ENCODE measurements around the gene NTRK3.

The NTRK3 gene

DNA sequence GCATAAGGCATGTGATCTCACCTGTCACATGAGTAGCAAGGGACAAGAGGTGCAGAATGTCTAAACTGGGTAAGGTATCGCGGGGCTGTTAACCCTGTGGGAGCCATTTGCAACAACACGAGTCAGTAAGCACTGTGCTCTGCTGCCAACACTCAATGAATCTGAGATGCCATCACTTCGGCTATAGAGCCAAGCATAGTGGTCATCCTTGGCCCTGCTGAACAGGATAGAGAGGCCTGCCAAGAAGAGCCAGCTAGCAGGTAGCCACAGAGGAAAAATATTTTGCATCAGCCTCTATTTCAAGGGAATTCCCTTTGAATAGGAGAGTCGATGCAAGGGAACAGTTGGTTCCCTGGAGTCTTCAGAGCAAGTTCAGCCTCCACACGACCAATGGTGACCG lies 137.8 kb downstream of the NTRK3 start:
- DNase-seq (ENCODE audit: low read depth): no peak

- DNase-seq (ENCODE audit: low read depth): no peak
Observed at GRCh38 chr15:88118035-88118434, 138.5 kb downstream of the NTRK3 start.

- no peak for DNase-seq (ENCODE audit: low read depth)
Observed at GRCh38 chr15:88115486-88116152, 140.9 kb downstream of the NTRK3 start.

DNA sequence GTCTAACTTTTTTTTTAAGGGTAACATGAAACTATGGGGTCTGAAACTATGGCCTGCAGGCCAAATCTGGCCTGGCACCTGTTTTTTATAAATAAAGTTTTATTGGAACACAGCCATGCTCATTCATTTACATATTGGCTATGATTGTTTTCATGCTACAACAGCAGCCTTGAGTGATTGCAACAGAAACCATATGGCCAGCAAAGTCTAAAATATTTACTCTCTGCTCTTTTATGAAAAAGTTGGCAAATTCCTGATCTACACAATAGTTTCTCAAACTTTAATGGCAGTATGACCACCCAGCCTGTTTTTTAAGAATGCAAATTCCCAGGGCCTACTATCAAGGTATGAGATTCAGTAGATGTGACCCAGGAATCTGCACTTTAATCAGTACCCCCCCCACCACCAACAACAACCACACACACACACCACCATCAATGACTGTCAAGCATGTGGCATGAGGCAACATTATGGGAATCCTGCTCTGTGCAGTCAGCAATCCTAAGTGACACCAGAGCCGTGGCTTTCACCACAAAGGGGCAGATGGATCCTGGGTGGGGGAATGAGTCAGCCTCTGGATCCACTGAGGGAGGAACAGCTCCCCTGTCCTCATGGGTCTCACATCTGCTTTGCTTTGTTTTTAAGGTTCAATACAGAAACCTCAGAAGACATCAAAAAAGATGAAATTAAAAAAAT lies 142.8 kb downstream of the NTRK3 start:
- no peak for DNase-seq (ENCODE audit: low read depth)

DNA sequence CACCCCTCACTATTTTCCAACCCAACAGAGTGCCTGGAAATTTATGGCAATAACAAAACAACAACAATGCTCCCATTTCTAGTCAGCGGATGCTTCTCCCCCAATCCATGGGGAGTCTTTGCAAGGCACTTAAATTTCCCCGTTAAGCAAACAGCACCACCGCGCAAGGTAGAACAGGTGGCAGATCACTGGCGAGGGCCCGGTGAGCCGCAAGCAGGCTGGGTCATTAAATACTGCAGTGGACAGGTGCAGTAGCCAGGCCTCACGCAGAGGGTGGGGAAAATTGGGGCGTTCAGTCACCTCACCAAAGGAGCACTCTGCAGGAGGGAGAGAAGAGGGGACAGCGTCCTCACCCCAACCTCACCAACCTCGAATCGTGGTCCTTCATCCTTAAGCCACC lies 147.5 kb downstream of the NTRK3 start:
- no peak for DNase-seq (ENCODE audit: low read depth)

GRCh38 chr15:88108477-88108876 lies 148.1 kb downstream of the NTRK3 start:
- no peak for DNase-seq (ENCODE audit: low read depth)

DNA sequence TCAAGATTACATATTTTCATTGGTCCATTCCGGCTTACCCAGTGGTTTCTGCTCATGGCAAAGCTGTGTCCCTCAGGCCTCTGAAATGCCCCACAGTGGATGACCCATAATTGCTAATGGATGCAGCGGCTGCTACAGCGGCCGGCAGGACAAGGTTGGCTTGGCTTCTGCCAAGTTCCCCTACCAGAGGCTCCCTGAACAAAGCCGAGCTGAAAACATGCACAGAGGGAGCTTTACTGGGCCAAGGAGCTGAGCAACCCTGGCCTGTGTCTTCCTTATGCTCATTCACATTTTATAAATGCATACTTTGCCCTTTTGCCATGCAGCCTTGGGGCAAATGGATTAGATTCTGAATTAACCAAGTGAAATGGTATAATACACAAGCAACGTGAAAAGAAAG lies 150.5 kb downstream of the NTRK3 start:
- no peak for DNase-seq (ENCODE audit: low read depth)

DNA sequence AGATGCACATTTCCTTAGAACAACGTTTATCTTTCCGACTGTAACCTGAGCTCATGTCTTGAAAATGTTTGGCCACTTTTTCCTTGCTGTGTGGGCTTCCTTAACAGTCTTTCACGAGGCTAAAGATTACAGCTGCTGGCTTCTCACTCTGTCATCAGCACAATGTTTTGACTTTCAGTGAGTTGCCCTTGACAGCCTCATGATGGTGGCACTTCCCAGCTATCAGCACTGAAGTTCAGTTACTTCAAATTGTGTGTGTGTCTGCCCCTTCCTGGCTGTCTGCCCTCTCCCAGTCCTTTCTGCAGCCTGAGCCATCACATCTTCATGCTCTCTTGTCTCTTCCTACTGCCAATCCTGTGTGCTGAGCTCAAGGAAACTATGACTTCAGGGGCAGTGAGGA lies 152.2 kb downstream of the NTRK3 start:
- DNase-seq (ENCODE audit: low read depth): no peak

DNA sequence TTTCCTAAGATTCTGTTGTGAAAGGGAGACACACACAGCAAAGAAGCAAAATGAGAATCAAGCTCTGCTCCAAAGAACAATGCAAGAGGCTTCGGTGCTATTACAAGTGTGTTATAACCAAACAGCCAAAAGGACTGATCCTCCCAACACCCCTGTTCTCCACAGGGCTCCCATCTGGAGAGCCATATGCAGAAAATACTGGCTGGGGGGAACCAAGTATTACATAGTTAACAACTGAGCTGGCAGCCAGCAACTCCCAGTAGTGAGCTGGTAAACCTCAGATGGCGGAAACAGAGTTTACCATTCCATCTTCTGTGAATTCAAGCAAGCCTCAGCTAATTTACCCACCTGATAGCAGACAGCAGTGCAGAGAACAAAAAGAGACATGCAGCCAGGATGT lies 156.4 kb downstream of the NTRK3 start:
- DNase-seq (ENCODE audit: low read depth): no peak

GRCh38 chr15:88098361-88098760 lies 158.2 kb downstream of the NTRK3 start:
- DNase-seq (ENCODE audit: low read depth): no peak

GRCh38 chr15:88091444-88092016 lies 165.0 kb downstream of the NTRK3 start:
- DNase-seq (ENCODE audit: low read depth): no peak

- DNase-seq (ENCODE audit: low read depth): no peak
Observed at GRCh38 chr15:88090481-88091011, 166.0 kb downstream of the NTRK3 start.

DNA sequence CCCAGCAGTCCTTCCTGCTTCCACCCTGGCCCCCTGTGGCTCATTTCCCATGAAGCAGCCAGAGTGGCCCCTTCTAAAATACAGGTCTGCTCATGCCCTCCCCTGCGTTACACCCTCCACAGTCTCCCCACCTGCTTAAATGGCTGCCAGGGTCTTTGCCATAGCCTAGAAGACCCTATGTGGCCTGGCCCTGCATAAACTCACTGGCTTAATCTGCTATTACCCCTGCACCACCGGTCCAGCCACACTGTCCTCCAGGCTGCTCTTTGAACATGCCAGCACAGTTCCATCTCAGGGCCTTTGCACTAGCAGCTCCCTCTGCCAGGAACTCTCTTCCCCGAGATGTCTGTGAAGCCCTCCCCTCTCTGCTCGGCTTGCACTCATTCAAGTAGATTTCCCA lies 166.8 kb downstream of the NTRK3 start:
- no peak for DNase-seq (ENCODE audit: low read depth)

DNA sequence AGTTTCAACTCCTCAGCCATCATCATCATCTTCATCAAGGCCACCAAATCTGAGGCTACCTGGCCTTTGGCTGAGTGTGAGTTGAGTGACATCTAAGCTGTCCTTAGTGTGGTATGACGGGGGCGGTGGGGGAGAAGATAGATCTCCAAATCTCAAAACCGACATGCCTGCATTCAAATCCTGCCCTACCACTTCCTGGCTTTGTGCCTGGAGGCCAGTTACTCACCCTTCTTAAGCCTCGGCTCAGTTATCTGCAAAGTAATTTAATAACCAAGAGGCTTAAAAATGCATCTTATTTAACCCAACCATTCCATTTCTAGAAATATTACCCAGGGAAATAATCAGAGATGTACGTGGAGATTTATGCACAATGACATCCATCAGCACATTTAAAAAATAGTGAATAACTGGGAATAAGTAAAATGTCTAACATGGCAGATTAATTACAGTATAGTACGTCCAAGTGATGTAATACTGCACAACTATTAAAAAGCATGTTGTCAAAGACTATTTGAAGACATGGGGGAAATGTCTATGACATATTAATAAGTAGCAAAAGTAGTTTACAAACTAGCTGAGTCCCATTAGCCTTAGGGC lies 167.4 kb downstream of the NTRK3 start:
- no peak for DNase-seq (ENCODE audit: low read depth)

- DNase-seq (ENCODE audit: low read depth): no peak
Observed at GRCh38 chr15:88083811-88084760, 172.5 kb downstream of the NTRK3 start.

DNA sequence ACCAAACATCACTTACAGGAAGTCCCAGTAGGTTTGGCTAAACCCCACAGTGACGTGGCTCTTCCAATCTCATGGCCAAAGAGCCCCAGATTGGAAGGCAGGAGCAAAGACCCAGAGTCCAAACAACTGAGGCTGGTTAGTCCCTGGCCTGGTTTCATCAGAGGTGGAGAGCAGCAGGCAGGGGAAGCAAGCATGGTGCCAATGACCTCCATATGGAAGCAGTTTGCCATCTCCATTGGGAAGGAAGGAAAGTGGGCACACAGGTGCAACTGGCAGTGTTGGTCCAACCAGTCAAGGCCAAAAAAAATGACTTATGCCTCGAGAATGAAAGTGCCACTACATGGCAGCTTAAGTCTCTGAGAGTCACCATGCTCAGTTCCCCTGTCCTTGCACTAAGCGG lies 175.9 kb downstream of the NTRK3 start:
- DNase-seq (ENCODE audit: low read depth): no peak

GRCh38 chr15:88077296-88078020 lies 179.1 kb downstream of the NTRK3 start:
- no peak for DNase-seq (ENCODE audit: low read depth)

DNA sequence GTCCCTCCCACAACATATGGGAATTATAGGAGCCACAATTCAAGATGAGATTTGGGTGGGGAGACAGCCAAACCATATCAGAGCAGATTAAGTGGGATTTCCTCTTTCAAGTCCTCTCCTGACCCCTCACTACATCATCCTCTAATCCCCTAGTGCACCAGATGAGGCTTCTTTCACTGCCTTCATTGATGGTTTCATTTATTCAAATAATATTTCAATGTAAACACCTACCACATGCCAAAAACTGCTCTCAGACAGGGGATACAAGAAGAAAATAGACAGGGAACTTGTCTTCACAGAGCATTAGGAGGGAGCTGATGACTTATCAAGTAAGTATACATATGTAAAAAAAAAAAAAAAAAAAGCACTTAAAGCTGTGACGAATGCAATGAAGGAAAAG lies 180.2 kb downstream of the NTRK3 start:
- DNase-seq (ENCODE audit: low read depth): no peak

DNA sequence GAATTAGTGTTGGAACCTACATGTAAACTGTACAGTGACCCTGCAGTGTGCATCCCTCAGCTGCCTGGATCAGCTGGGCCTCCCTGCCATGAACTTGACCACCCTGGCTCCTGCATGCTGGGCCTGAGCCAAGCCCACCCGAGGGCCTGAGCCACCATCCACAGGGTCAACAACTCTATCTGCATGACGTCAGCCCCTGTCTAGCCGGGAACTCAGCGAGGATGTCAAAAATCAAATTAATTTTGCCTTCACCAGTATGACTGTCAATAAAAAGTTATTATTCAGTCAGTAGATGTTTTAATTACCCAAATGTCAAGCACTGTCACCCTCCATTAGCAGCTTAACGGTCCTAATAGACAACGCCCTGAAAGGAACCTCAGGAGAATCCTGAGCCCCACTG lies 181.4 kb downstream of the NTRK3 start:
- DNase-seq (ENCODE audit: low read depth): no peak

DNA sequence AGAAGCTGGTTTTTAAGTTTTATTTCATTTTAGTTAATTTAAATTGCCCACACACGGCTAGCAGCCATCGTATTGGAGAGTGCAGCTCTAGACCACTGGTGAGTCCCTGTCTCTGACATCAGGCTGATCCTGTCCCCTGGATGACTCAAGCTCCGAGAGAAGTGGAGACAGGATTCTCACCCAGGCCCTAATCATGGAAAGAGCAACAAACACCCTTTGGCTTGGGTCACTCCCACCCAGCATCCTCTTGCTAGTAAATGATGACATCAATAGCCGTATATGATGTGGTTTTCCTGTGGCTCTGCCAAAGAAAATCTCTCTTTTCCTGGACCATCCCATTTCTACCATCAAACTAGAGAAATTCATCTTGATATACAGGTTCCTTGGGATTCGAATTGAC lies 182.2 kb downstream of the NTRK3 start:
- DNase-seq (ENCODE audit: low read depth): no peak

DNA sequence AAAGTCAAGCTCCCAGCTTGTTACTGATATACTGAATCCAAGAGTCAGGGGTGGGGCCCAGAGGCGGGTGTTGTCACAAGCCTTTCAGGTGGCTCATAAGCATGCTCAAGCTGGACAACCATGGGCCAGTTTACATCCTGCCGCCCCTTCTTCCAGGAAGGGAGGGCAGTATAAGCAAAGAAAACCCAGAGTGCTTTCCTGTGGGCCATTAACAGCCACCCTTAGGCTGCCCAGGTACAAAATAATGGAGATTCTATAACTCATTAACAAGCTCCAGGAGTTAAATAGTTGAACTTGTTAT lies 183.2 kb downstream of the NTRK3 start:
- no peak for DNase-seq (ENCODE audit: low read depth)
